DLD1 (cell line): Measurements from ENCODE around the gene ZNF174.

Experiments used
- in situ Hi-C: cut with HindIII; loops from 2 replicates; pipeline ENCODE4 v1.10.0; 2017; ENCODE audit warnings: low sequenced_read_pairs

ZNF174 gene

DNA sequence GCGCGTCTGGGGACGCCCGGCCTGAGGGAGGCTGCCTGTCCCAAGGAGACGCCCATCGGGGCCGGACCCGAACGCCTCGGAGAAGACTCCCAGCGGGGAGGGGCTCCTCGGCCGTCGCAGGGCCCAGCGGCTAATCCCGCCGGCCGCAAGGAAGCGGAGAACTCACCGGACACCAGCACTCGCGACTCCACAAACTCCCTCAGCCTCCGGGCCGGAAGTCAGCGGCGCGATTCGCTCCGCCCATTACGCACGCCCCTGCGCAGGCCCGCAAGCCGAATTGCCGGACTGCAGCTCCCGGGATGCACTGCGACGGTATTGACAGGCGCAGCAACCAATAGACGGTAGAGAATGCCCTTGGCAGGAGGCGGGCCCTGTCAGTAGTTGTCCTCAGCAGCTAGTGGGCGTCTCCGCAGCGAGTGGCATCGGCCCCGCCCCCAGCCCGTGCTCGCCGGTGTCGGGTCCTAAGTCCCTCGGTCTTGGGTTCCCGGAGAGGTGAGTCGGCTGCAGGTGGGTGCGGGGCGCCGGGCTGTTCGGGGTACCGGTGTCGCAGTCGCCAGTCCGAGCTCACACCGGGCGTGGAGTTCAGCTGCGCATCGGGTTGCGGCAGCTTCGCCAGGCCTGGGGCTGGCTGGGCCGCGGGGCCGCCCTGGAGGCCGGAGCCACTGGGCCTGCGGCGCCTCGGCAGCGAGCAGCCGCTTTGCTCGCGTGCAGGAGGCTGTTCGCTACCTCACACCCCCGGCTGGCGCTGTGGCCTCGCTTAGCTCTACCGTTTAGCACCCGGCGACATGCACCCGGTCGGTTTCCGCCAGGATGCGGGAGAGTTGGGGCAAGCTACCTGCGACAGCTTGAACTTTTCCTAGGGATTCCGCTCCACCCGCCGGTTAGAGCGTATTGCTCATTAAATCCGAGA, at the start of gene ZNF174, which contains the start of gene ZSCAN32:
ZNF174 (plus strand) TSS at position 437 of the 910 bp plus-strand sequence. CDS start 790 bp downstream, outside the sequence.
ZSCAN32 (minus strand) TSS at position 226 of the 910 bp plus-strand sequence. CDS start 3,447 bp downstream, outside the sequence.
- in situ Hi-C loops = no loop called here

DNA sequence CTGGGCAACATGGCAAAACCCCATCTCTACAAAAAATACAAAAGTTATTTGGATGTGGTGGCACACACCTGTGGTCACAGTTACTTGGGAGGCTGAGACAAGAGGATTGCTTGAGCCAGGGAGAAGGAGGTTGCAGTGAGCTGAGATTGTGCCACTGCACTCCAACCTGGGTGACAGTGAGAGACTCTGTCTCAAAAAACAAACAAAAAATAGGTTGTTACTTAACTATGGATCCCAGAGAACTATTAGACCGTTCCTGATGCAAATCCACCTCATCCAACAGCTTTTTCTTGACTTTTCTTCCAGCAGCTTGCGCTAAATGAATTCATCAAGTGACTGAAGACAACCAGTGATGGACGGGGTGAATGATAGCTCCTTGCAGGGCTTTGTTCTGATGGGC, 45.4 kb upstream of the ZNF174 start, which contains the start of gene OR2C1:
OR2C1 (plus strand) TSS at position 301 of the 400 bp plus-strand sequence; CDS start at position 353, 52 bp downstream.
- in situ Hi-C loops = no loop called here

DNA sequence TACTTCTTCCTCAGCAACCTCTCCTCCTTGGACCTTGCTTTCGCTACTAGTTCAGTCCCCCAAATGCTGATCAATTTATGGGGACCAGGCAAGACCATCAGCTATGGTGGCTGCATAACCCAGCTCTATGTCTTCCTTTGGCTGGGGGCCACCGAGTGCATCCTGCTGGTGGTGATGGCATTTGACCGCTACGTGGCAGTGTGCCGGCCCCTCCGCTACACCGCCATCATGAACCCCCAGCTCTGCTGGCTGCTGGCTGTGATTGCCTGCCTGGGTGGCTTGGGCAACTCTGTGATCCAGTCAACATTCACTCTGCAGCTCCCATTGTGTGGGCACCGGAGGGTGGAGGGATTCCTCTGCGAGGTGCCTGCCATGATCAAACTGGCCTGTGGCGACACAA, 44.9 kb upstream of the ZNF174 start:
- in situ Hi-C loops = no loop called here

DNA sequence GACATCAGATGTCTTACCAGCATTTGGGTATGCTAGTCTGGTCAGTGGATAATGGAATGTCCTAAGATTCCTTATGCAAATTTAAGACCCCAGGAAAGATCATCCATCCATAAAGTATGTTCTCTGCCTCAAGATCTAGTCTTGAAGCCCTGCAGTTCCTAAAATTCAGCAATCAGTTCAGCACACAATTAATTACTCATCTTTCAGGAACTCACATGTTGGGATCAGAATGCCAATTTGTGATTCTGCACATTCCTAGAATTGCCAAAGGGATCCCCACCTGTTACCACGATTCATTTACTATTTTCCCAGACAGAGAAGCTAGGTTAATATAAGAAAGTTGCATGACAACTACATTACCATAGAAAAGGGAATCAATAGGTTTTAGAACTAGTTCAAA, 42.1 kb upstream of the ZNF174 start:
- in situ Hi-C loops = no loop called here

DNA sequence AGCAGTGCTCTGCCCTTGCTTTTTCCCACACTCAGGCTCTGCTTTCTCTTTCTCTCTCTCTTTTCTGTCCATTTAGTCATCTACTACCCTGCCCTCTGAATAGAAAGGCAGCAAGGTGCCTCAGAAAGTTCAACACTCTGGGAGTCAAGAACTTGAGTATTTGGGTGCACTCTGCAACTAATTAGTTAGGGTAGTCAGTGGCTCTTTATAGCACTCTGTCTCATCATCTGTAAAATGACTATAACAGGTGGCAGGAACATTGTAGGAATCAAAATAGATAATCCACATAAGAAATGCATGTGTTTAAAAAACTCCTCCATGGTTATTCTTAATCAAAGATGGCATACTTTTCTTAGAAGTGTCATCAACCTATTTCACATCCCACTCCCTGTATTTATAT, 38.1 kb upstream of the ZNF174 start:
- in situ Hi-C loops = no loop called here

DNA sequence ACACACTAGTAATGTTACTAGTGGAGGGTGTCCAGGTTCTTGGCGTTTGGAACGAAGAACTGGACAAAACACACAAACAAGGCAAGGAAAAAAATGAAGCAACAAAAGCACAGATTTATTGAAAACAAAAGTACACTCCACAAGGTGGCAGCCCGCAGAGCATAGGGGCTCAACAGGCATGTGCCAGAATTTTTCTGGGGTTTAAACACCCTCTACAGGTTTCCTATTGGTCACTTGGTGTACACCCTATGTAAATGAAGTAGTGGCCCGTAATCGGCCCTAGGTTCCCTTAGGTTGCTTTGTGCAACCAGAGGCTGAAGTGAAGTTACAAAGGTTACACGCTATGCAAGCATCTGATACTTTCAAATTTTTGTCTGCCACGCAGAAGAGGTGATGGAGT, 37.2 kb upstream of the ZNF174 start:
- in situ Hi-C loops = no loop called here

DNA sequence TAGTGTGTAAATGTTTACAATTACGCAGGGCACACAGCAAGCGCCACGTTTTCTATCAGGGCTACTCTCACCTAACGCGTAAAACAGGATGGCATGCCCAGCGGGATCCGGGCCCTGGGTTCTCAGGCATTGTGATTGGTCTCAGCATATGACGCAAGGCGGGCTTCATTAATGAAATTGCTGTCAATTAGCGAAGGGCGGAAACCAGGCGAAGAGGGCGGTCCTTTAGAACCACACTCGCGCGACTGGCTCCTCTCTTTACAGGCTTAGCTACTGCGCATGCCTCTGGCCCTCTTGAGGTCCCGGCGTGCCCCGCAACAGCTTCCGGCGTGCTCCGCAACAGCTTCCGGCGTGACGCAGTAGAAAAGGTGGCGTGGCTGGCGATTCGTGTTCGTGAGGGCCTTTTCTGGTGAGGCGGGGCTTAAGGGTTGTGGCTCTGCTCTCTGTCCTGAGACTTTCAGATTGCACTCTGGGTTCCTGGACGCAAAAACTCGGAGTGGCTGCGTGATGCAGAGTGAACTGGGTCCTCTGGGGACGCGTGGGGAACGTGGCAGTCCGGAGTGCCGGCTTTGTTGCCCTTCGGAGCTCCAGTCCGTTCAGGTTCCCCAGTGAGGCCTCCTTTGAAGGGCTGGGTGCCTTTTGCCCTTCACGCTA, 36.1 kb upstream of the ZNF174 start:
- in situ Hi-C loops = no loop called here

DNA sequence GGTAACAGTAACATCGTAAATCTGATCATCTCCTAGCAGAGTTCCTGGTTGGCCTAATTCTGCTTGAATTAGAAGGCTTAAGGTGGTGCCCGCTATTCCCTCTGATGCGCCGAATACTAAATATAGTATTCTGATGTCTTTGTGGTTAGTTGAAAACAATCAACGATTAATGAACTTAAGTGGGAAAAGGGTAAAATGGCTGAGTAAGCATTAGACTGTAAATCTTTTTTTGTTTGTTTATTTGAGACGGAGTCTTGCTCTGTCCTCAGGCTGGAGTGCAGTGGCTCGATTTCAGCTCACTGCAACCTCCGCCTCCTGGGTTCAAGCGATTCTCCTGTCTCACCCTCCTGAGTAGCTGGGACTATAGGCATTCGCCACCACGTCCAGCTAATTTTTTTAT, 31.9 kb upstream of the ZNF174 start:
- in situ Hi-C loops = no loop called here

DNA sequence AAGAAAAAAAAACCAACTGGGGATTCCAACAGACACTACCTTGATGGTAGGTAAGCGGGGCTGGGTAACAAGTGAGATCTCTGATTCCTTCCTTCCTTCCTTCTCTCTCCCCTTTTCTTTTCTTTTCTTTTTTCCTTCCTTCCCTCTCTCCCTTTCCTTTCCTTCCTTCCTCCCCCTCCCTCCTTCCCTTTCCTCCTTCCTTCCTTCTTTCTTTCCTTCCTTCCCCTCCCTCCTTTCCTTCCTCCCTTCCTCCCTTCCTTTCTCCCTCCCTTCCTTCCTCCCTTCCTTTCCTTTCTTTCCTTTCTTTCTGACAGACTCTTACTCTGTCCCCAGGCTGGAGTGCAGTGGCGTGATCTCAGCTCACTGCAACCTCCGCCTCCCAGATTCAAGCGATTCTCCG, 25.3 kb upstream of the ZNF174 start:
- in situ Hi-C loops = no loop called here

DNA sequence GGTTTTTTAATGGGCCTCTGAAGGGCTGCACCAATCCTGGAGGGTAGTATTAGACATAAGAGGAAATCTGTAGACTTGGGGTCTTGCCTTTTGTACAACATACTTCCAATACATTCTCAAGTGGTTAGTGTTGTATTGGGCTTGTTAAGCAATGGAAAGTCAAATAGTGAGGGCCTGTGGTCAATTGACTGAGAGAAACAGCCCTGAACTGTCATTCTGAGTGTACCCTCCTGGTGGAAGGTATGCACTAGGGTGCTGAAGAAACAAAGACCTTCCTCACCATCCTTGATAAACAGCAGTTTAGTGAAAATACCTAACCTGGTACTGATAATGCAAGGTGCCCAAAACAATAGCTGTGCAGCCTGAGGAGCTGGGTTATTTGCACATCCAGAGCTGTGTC, 23.1 kb upstream of the ZNF174 start:
- in situ Hi-C loops = no loop called here

DNA sequence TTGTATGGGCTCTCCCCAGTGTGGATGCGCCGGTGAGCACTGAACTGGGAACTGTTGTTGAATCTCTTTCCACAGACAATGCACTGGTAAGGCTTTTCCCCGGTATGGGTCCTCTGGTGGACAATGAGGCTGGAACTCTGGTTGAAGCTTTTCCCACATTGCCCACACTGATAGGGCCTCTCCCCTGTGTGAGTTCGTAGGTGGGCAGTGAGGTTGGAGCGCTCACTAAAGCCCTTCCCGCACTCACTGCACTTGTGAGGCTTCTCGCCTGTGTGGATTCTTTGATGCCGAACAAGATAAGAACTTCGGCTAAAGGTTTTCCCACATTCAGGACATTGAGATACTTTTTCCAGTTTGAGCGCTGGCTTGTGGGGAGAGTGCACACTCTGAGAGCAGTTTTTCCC, 18.0 kb upstream of the ZNF174 start:
- in situ Hi-C loops = no loop called here

DNA sequence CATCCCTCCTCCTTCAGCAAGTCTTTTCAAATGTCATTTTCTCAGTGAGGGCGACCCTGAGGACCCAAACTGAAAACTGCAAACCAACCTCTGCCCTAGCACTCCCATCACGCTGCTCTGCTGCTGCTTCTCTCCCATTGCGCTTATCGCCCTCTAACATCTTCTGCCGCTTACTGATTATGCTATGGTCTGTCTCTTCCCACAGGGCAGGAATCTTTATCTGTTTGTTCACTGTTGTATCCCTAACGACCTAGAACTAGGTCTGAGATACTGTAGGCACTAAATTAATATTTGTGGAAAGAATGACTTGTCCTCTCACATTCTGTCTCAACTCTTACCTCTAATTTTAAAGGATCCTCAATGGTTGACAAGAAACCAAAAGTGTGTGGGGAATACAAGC, 12.7 kb upstream of the ZNF174 start:
- in situ Hi-C loops = no loop called here

DNA sequence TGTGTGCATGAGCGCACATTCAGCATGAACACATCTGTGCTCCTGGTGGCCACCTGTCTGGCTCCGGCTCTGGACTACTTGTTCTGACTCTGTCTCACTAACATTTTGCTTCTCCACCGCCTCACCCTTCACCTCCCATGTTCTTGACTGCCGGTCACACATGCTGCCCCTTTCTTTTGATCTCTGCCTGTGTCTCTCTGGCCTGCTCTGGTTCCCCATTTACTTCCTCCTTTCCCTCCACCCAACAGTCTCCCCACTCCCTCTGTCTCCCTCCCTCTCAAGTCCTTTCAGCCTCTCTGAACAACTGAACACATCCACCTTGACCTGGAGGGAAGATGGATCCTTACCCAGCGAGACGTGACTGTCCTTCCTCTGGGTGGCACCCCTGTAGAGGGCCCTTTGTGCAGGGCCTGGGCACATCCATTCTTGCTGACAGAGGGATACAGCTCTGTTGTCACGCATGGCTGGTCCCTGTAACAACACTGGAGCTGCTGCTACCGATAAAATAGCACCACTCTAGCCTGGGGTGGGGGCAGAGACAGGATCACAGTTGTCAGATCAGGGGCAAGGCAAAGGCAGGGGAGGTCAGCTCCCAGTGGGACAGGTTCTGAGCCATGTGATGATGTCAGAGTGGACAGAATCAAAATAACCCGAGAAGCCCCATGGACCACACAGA, 11.2 kb upstream of the ZNF174 start:
- in situ Hi-C loops = no loop called here

DNA sequence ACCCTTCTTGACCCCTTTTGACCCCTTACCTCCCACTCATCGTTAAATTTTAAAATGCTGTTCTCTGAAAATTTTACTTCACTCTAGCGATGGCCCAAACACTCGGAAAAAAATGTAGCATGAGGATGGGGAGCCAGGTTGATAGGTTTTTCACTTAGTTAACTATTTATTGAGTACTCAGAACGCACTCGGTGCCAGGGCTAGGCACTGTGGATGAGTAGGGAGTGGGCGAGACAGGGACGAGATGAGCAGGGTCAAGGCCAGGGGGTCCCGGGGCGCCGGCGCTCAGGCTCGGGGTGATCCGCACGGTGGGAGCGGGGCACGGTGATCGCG, 603 bp upstream of the ZNF174 start:
- in situ Hi-C loops = no loop called here

DNA sequence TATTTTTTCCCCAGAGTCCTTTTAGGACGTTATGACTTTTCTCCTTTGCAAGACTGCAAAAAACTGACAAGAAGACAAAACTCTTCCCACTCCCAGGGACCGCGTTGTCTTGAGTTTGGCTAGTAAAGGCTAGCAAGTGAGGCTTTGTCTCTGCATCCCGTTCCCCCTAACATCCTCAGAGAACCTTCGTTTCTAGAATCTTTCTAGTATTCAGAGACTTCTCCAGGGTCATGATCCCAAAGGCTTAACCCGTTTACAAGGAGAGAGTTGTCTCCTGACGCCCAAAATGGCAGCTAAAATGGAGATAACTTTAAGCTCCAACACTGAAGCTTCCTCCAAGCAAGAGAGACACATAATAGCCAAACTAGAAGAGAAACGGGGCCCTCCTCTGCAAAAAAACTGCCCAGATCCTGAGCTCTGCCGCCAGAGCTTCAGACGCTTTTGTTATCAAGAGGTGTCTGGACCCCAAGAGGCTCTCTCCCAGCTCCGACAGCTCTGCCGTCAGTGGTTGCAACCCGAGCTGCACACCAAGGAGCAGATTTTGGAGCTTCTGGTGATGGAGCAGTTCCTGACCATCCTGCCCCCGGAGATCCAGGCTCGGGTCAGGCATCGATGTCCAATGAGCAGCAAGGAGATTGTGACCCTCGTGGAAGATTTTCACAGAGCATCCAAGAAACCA, 843 bp downstream of the ZNF174 start:
- in situ Hi-C loops = no loop called here

DNA sequence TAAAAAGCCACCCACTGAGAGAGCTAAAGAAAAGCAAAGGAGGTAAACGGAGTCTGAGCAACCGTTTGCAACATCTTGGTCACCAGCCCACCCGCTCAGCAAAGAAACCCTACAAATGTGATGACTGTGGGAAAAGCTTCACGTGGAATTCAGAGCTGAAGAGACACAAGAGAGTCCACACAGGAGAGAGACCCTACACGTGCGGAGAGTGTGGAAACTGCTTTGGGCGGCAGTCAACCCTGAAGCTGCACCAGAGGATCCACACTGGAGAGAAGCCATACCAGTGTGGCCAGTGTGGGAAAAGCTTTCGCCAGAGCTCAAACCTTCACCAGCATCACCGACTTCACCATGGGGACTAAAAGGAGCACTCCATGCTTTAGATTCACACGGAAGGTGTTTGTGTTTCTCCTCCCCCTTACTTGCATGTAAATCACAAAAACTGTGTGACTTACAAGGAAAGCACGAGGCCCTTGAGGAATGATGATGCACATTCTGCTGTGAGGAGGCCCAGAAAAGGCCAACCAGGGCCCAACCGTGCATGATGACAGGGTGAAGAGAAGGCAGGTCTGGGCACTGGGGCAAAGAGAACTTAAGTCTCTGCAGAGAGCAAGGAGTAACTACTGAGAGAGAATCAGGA, 7.7 kb downstream of the ZNF174 start:
- in situ Hi-C loops = no loop called here

DNA sequence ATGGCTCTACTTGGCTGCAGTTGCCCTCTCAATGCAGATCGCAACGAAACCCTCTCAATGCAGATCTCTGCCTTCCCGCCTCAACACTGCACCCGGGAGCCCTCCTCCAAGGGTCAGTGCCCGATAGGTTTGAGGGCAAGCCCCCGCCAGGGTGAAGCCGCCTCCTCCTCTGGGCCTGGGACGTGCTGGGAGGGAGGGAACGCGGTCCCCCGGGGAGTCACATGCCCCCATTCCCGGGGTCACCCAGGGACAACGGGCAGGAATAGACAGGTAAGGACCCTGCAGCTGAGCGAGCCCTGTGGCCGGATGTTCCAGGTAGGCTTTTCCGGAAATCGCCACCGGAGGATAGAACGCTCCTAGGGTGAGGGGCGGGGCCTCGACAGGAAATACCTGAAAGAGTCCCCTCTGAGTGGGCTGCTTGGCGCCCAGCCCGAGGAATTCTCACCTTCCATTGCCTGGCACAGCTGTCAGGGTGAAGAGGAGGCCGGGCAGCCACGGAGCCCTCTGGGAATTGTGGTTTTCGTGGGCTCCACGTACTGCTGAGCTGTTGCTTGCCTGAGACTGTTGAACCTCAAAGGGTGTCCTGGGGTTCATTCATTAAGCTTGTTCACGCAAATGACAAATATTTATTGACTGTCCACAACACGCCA, 12.8 kb downstream of the ZNF174 start:
- in situ Hi-C loops = no loop called here

DNA sequence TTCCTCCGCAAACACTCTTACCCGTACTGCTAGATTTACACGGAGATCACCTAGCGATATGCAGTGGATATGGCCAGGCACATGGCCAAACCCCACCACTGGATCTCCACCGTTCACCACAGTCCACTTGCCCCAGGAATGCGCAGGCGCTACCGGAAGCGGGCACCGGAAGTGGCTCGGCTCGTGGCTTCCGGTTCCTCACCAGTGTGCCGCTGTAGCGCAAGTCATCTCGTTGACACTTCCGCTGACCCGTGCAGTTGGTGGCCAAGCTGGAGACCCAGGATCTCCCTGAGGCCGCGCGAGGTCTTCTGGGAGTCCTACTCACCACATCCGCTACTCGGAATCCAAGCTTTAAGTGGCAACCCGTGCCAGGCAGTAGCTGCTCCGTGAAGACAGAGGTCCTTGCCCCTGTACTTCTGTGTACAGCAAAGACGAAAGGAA, 30.8 kb downstream of the ZNF174 start:
- in situ Hi-C loops = no loop called here

DNA sequence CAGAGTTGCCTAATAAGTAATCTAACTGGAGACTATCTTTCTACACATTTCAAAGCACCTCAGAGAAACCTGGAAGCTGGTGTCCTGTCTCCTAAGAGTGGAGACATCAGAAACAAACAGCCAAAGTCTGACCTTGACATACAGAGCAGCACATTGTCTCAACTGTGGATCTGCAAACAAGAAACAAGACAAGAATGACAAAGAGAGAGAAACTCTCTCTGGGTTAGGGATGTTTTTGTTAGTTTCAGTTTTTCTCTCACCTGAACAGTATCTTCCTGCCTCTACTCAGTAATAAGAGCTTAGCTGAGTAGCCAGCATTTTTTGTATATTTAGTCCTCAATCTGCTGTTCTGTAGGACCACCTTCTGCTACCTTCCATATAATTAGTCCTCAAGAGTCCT, 33.4 kb downstream of the ZNF174 start:
- in situ Hi-C loops = no loop called here

DNA sequence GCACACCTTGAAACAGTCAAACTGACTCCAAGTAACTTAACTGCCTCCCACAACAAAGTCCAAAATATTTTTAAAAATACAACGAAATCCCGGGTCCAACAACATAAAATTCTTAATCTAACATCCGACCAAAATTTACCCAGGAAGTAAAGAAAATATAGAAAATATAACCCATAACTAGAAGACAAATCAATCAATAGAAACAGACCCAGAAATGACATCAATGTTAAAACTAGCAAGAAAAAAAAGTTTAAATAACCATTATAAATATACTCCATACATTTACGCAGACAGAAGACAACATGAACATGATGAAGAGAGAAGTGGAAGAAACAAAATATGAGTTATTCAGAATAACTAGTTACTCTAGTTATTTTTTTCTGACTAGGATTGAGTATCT, 38.6 kb downstream of the ZNF174 start:
- in situ Hi-C loops = no loop called here
